Cardiac muscle cell (in vitro differentiated cells and primary cell): ENCODE results near the gene SLC47A2. TPM values are rescaled to one million over a fixed set of nuclear protein-coding genes. Genes with fewer than 3 reads are reported as not detected.

Experiments
- DNase-seq, 2 donors: peaks; one replicate each; pipeline versions ENCODE4 v3.0.0 to v3.0.0-alpha.2; 2010 to 2017; ENCODE audit warnings: low read depth in 1 of 2, low spot score in 1 of 2
- H3K27ac ChIP-seq: fragments of 200-600 bp; sonication (generic); 2 replicates; pipeline ENCODE4 v1.5.1; 2016
- H3K27me3 ChIP-seq: fragments of 200-600 bp; sonication (generic); 2 replicates; pipeline ENCODE4 v1.6.0; 2016; ENCODE audit warnings: control low read depth
- H3K36me3 ChIP-seq: fragments of 200-600 bp; sonication (generic); 2 replicates; pipeline ENCODE4 v1.5.1; 2016; ENCODE audit warnings: control low read depth
- H3K4me1 ChIP-seq: fragments of 200-600 bp; sonication (generic); 2 replicates; pipeline ENCODE4 v1.8.1; 2017; ENCODE audit warnings: low read depth, mild to moderate bottlenecking, mixed run types
- H3K4me3 ChIP-seq: fragments of 200-600 bp; sonication (generic); 2 replicates; pipeline ENCODE4 v1.5.1; 2016; ENCODE audit warnings: mild to moderate bottlenecking
- H3K9me3 ChIP-seq: fragments of 200-600 bp; sonication (generic); 2 replicates; pipeline ENCODE4 v1.5.1; 2017; ENCODE audit warnings: low read depth, mild to moderate bottlenecking, control low read depth
- CTCF ChIP-seq: IDR thresholded peaks from 2 replicates; pipeline ENCODE4 v1.5.1; 2012; ENCODE audit warnings: low read depth, mild to moderate bottlenecking, low read length
- polyA plus RNA-seq: library from polyadenylated mRNA; unstranded; fragments of >200 nt; fragmentation: Nextera tagmentation; extraction: Ambion mirVana; gene quantifications from 2 replicates; pipeline ENCODE4 v1.2.1, GENCODE V29; 2016
- total RNA-seq: library from RNA; depleted of rRNA; stranded (reverse); fragments of >200 nt; gene quantifications from 2 replicates; pipeline ENCODE4 v1.2.3, GENCODE V29; 2016

Gene SLC47A2
- total and polyA plus RNA-seq, 2 experiments from 2014 or later, result 0.27 to 0.37 TPM

- DNase-seq, result peak in 1 of 2 donors; percentile 56
- Histone ChIP-seq H3K27ac (peak overlapping the region; percentile 24), H3K36me3 (no peaks in the 10 kb centered on the region), H3K27me3 (no peaks in the 10 kb centered on the region), H3K9me3 (no peaks in the 10 kb centered on the region), H3K4me1 (peaks cover 25% of the 10 kb centered on the region), H3K4me3 (no peak overlapping the region)
- no peak for TF ChIP-seq CTCF
Observed at GRCh38 chr17:19644493-19645210, 71.7 kb downstream of the SLC47A2 start.

GRCh38 chr17:19642373-19642893 lies 74.0 kb downstream of the SLC47A2 start:
- TF ChIP-seq CTCF, result no peak
- H3K4me3 ChIP-seq, result no peak overlapping the region
- DNase-seq, result no peak
- H3K9me3 ChIP-seq, result no peaks in the 10 kb centered on the region
- H3K36me3 ChIP-seq, result no peaks in the 10 kb centered on the region
- peaks cover 16% of the 10 kb centered on the region for H3K4me1 ChIP-seq
- no peak overlapping the region for H3K27ac ChIP-seq
- H3K27me3 ChIP-seq, result no peaks in the 10 kb centered on the region

- DNase-seq, result no peak
- H3K9me3 ChIP-seq, result no peaks in the 10 kb centered on the region
- no peaks in the 10 kb centered on the region for H3K36me3 ChIP-seq
- peaks cover 11% of the 10 kb centered on the region for H3K4me1 ChIP-seq
- no peak for TF ChIP-seq CTCF
- H3K4me3 ChIP-seq, result no peak overlapping the region
- H3K27me3 ChIP-seq, result no peaks in the 10 kb centered on the region
- no peak overlapping the region for H3K27ac ChIP-seq
Observed at GRCh38 chr17:19641687-19642372, 74.6 kb downstream of the SLC47A2 start.

- no peak for DNase-seq
- no peaks in the 10 kb centered on the region for H3K36me3 ChIP-seq
- H3K4me1 ChIP-seq, result no peaks in the 10 kb centered on the region
- no peak overlapping the region for H3K4me3 ChIP-seq
- no peak for TF ChIP-seq CTCF
- H3K9me3 ChIP-seq, result no peaks in the 10 kb centered on the region
- no peak overlapping the region for H3K27ac ChIP-seq
- no peaks in the 10 kb centered on the region for H3K27me3 ChIP-seq
Observed at GRCh38 chr17:19631905-19632304, 84.5 kb downstream of the SLC47A2 start.

- no peak overlapping the region for H3K4me3 ChIP-seq
- no peaks in the 10 kb centered on the region for H3K36me3 ChIP-seq
Observed at GRCh38 chr17:19630661-19631060, 85.7 kb downstream of the SLC47A2 start.

More at GRCh38 chr17:19630661-19631060, 85.7 kb downstream of the SLC47A2 start:
- no peak for TF ChIP-seq CTCF
- H3K4me1 ChIP-seq, result no peaks in the 10 kb centered on the region
- no peak for DNase-seq
- H3K27ac ChIP-seq, result no peak overlapping the region
- no peaks in the 10 kb centered on the region for H3K27me3 ChIP-seq
- H3K9me3 ChIP-seq, result no peaks in the 10 kb centered on the region
